ENCODE results near the gene TBC1D5.

Gene TBC1D5

DNA sequence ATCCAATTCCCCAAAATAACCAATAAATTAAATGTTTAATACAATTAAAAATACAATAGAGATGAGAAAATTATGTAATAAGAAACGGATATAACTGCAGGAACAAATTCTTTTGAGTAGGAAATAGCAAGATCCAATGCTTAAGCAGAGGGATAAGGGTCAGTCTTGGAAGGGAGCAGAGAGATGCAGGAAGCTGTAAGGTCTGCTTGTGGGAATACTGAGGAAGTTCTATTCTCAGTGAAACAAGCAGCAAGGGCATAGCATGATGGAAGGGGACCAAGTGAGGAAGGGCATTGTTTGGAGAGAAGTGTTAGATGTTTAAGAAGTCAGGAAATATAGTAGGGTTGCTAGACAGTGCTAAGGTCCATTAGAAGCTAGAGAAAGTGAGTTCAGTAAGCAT is 409.0 kb downstream of the TBC1D5 start:
- H3K4me1 ChIP-seq = no peaks in the 10 kb centered on the region
- H3K9me3 ChIP-seq (replicated peaks in 1 of 11) = peaks cover 0 to 9% (median 0%) of the 10 kb centered on the region in 11 experiments; a peak in 1 of 22 replicates
- H4K20me1 ChIP-seq = no peaks in the 10 kb centered on the region
- no peak overlapping the region for H3K9ac ChIP-seq
- TF ChIP-seq Cebpa-rat (IDR thresholded peaks at IDR 0.05) = no peak
- no peak overlapping the region for H3K4me2 ChIP-seq
- H3K4me3 ChIP-seq = no peak overlapping the region
- peaks cover 0 to 14% (median 6%) of the 10 kb centered on the region in 11 experiments; a peak in 12 of 22 replicates for H3K36me3 ChIP-seq
- no peak overlapping the region for H3K27ac ChIP-seq
- H3K27me3 ChIP-seq = no peaks in the 10 kb centered on the region

DNA sequence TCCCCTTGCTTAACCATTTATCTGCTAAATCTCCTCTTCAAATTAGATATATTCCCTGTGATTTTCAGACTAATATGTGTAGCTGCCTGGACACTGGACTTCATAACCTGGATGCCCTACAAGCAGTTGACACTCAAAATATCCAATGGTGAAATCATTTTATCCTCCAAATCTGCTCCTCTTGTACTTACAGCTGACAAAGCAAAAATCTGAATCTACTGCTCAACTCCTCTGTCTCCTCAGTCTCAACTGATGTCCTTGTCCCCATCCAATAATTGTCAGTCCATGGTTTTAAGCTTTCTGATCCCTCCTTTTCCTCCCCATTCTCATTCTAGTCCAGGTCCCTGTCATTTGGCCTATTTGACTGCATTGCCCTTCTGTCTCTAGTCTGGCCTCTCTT is 411.8 kb downstream of the TBC1D5 start:
- H3K9me3 ChIP-seq (replicated peaks in 1 of 11) = peaks cover 0 to 9% (median 0%) of the 10 kb centered on the region in 11 experiments; a peak in 1 of 22 replicates
- H3K4me2 ChIP-seq = no peak overlapping the region
- no peaks in the 10 kb centered on the region for H3K4me1 ChIP-seq
- H3K9ac ChIP-seq = no peak overlapping the region
- H3K27ac ChIP-seq = no peak overlapping the region
- H3K36me3 ChIP-seq = peaks cover 0 to 18% (median 10%) of the 10 kb centered on the region in 11 experiments; a peak in 12 of 22 replicates
- H3K4me3 ChIP-seq = no peak overlapping the region
- TF ChIP-seq Cebpa-rat (IDR thresholded peaks at IDR 0.05) = no peak
- no peaks in the 10 kb centered on the region for H4K20me1 ChIP-seq
- H3K27me3 ChIP-seq = no peaks in the 10 kb centered on the region

DNA sequence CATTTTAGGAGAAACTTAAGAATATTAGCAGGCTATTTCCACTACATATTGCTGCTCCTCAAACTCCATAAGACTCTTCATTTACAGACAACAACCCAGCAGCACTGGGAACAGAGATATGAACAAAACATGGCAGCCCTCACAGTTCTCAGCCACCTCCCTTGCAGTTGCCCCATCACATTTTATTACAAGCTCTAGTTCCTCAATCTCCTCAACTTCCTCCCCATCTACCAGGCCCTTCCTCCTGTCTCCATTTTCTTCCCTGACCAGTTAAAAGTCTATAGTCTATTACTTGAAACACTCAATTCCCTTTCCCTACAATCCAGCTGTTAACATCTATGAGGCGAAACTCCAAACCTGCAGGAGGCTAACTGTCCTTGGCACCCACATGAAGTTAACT is 412.5 kb downstream of the TBC1D5 start:
- no peaks in the 10 kb centered on the region for H4K20me1 ChIP-seq
- H3K9ac ChIP-seq = no peak overlapping the region
- no peak overlapping the region for H3K27ac ChIP-seq
- no peak overlapping the region for H3K4me2 ChIP-seq
- no peak for TF ChIP-seq Cebpa-rat (IDR thresholded peaks at IDR 0.05)
- peaks cover 4 to 26% (median 12%) of the 10 kb centered on the region in 11 experiments; a peak in 15 of 22 replicates for H3K36me3 ChIP-seq
- no peaks in the 10 kb centered on the region for H3K4me1 ChIP-seq
- H3K4me3 ChIP-seq = no peak overlapping the region
- peaks cover 0 to 9% (median 0%) of the 10 kb centered on the region in 11 experiments; a peak in 1 of 22 replicates for H3K9me3 ChIP-seq (replicated peaks in 1 of 11)
- H3K27me3 ChIP-seq = no peaks in the 10 kb centered on the region

DNA sequence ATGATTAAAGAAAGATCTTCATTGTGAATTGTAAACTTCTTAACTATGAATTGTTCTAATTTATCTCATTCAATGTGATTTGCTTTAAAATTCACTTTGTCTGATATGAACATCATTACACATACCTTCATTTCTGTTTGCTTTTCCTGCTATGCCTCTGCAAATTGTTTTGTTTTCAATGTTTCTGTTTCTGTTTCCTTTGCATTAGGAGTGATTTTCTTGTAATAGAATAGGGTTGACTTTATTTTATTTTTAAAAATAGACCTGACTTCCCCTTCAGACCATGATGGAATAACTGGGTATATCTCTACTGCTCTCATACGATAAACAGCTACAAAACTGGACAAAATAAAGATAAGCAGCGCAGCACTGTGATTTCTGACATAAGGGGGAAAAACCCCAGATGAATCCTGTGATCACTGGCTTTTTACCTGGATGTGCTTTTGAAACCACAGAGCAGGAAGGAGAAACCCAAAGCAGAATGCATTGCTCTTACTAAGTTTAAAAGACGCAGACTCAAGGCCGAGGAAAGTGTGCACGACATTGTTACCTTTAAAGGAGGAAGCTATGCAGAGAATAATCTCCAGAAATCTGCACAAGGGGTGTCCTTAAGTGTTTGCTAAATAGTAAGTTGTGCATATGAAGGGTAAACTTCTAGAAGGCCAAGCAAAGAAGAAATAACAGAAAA is 420.2 kb downstream of the TBC1D5 start:
- Histone ChIP-seq H3K4me2 (peak overlapping the region in 7 of 11 experiments; percentile 6 to 35 (median 17); a peak in 7 of 22 replicates), H3K4me3 (no peak overlapping the region), H3K36me3 (peaks cover under 1 to 25% (median 8%) of the 10 kb centered on the region in 11 experiments; a peak in 11 of 22 replicates), H3K4me1 (peaks cover 0 to 14% (median 11%) of the 10 kb centered on the region in 10 experiments; a peak in 12 of 20 replicates), H3K27ac (no peak overlapping the region), H3K27me3 (no peaks in the 10 kb centered on the region), H3K9ac (no peak overlapping the region), H4K20me1 (no peaks in the 10 kb centered on the region), H3K9me3 (replicated peaks in 1 of 11) (peaks cover 0 to 8% (median 0%) of the 10 kb centered on the region in 11 experiments; a peak in 3 of 22 replicates)
- no peak for TF ChIP-seq Cebpa-rat (IDR thresholded peaks at IDR 0.05)

DNA sequence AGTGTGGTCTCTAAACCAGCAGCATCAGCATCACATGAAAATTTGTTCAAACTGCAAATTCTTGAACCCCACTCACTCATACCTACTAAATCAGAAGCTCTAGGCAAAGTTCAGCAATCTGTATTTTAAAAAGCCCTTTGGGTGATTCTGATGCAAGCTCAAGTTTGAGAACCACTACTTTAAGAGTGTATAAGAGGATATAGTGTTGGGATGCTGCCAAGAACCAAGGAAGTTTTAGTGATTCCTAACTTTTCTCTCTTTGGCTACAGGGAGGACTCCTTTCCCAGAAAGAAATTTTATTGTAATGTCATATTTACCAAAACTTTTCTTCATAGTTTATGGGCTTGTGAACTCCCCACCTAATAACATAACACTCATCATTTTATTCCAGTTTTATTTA is 422.2 kb downstream of the TBC1D5 start:
- no peaks in the 10 kb centered on the region for H4K20me1 ChIP-seq
- TF ChIP-seq Cebpa-rat (IDR thresholded peaks at IDR 0.05) = no peak
- no peak overlapping the region for H3K4me3 ChIP-seq
- H3K4me1 ChIP-seq = peaks cover 0 to 14% (median 11%) of the 10 kb centered on the region in 10 experiments; a peak in 12 of 20 replicates
- peaks cover 0 to 28% (median 10%) of the 10 kb centered on the region in 11 experiments; a peak in 12 of 22 replicates for H3K36me3 ChIP-seq
- H3K27ac ChIP-seq = no peak overlapping the region
- peaks cover 0 to 8% (median 0%) of the 10 kb centered on the region in 11 experiments; a peak in 3 of 22 replicates for H3K9me3 ChIP-seq (replicated peaks in 1 of 11)
- H3K27me3 ChIP-seq = no peaks in the 10 kb centered on the region
- no peak overlapping the region for H3K4me2 ChIP-seq
- H3K9ac ChIP-seq = no peak overlapping the region

DNA sequence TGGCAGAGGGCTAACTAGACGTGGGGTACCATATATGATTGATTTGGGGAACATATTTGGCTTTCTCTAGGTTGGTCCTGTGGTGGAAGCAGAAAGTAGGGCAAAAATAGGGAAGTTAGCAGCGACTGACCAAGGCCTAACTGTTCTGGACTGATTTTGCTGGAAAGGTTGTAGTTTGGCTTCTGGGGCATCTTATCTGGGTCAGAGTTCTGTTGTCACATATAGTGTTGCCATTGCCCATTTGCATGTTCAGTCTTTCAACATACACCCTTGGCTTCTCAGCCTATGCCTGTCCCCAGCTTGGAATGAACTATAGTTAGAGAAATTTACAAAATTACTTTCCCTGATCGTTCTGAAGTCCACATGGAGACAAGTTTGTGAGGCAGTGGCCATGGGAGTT is 426.5 kb downstream of the TBC1D5 start:
- H3K9ac ChIP-seq = no peak overlapping the region
- H3K4me2 ChIP-seq = no peak overlapping the region
- no peaks in the 10 kb centered on the region for H4K20me1 ChIP-seq
- no peak for TF ChIP-seq Cebpa-rat (IDR thresholded peaks at IDR 0.05)
- no peaks in the 10 kb centered on the region for H3K27me3 ChIP-seq
- H3K36me3 ChIP-seq = peaks cover 0 to 24% (median 8%) of the 10 kb centered on the region in 11 experiments; a peak in 10 of 22 replicates
- H3K27ac ChIP-seq = no peak overlapping the region
- H3K9me3 ChIP-seq (replicated peaks in 1 of 11) = peaks cover 0 to 8% (median 0%) of the 10 kb centered on the region in 11 experiments; a peak in 3 of 22 replicates
- no peak overlapping the region for H3K4me3 ChIP-seq
- H3K4me1 ChIP-seq = 0 out of 20 replicates have a peak, but pooled peaks cover 0 to 4% (median 0%) of the 10 kb centered on the region in 10 experiments

DNA sequence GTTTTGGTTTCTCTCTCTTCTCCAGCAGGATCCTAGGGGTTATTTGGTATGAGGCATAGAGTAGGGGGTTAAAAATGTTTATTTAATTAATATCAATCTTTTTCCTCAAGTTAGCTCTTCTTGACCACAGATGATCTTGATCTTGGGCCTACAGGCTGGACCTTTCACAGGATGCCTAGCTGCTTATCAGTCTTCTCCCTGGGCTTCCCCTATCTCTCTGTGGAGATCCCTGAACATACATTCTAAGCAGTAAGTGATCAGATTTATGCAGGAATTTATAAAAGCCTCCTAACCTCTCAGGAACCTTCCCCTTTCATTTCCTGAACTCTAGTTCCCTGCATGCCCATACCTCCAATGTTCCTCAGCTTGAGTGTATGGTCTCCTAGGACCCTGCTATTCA is 428.3 kb downstream of the TBC1D5 start:
- no peak overlapping the region for H3K4me3 ChIP-seq
- H3K9ac ChIP-seq = no peak overlapping the region
- no peaks in the 10 kb centered on the region for H3K27me3 ChIP-seq
- peaks cover 0 to 19% (median 7%) of the 10 kb centered on the region in 11 experiments; a peak in 10 of 22 replicates for H3K36me3 ChIP-seq
- H3K4me2 ChIP-seq = no peak overlapping the region
- H3K4me1 ChIP-seq = no peaks in the 10 kb centered on the region
- TF ChIP-seq Cebpa-rat (IDR thresholded peaks at IDR 0.05) = no peak
- no peak overlapping the region for H3K27ac ChIP-seq
- H3K9me3 ChIP-seq (replicated peaks in 1 of 11) = peaks cover 0 to 8% (median 0%) of the 10 kb centered on the region in 11 experiments; a peak in 3 of 22 replicates
- H4K20me1 ChIP-seq = no peaks in the 10 kb centered on the region

DNA sequence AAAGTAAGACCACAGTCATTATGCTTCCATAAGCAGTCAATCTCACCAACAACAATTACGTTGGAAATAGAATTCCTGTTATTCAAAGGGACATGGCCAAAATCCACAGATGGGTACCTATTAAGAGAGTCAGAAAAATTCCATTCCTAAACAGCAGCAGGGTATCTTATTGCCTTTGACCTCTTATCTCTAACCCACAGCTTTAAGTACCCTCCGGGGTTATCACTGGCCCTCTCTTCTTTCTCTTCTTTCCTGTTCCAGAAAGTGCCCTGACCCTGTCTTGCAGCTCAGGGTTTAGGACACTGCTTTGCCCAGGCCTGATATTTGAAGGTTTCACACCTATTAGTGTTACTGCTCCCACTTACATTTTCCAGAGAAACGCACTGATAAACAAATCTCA is 428.7 kb downstream of the TBC1D5 start:
- H3K4me2 ChIP-seq = no peak overlapping the region
- peaks cover 0 to 15% (median 5%) of the 10 kb centered on the region in 11 experiments; a peak in 8 of 22 replicates for H3K36me3 ChIP-seq
- no peak overlapping the region for H3K9ac ChIP-seq
- no peak overlapping the region for H3K4me3 ChIP-seq
- no peak overlapping the region for H3K27ac ChIP-seq
- peaks cover 0 to 6% (median 0%) of the 10 kb centered on the region in 11 experiments; a peak in 3 of 22 replicates for H3K9me3 ChIP-seq (replicated peaks in 1 of 11)
- no peaks in the 10 kb centered on the region for H3K27me3 ChIP-seq
- TF ChIP-seq Cebpa-rat (IDR thresholded peaks at IDR 0.05) = no peak
- H3K4me1 ChIP-seq = no peaks in the 10 kb centered on the region
- H4K20me1 ChIP-seq = no peaks in the 10 kb centered on the region

DNA sequence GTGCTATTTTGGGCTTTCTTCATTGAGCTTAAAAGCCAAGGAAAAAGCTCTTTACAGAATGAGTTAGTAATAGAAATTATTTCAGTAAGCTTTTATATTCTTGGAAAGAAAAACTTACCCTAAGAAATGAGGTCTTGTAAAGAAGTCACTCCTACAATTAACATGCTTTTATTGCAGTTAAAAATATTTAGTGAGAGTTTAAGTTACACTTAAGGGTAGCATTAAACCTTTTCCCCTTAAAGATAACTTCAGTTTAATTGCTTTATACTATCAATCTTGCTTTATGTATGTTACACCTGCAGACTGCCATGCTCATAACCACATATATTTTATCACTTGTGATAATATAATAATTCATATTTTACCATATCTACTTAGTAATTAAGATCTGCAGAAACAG is 431.4 kb downstream of the TBC1D5 start:
- no peak for TF ChIP-seq Cebpa-rat (IDR thresholded peaks at IDR 0.05)
- H3K27me3 ChIP-seq = no peaks in the 10 kb centered on the region
- no peaks in the 10 kb centered on the region for H3K4me1 ChIP-seq
- H4K20me1 ChIP-seq = no peaks in the 10 kb centered on the region
- no peak overlapping the region for H3K27ac ChIP-seq
- no peak overlapping the region for H3K4me2 ChIP-seq
- peaks cover 0 to 22% (median 3%) of the 10 kb centered on the region in 11 experiments; a peak in 9 of 22 replicates for H3K36me3 ChIP-seq
- no peaks in the 10 kb centered on the region for H3K9me3 ChIP-seq (replicated peaks in 1 of 11)
- no peak overlapping the region for H3K4me3 ChIP-seq
- H3K9ac ChIP-seq = no peak overlapping the region

Measured in BLaER1 treated with 17β-estradiol and CSF1 and Interleukin-3, amounts not matched to agents 10 nM and 100 nM (cell line).